ENCODE measurements around the gene SLC44A1. TPM values are rescaled to one million over a fixed set of nuclear protein-coding genes. Genes with fewer than 3 reads are reported as not detected.

SLC44A1 gene
- polyA plus RNA-seq, 1 experiment, result 6.6 TPM

DNA sequence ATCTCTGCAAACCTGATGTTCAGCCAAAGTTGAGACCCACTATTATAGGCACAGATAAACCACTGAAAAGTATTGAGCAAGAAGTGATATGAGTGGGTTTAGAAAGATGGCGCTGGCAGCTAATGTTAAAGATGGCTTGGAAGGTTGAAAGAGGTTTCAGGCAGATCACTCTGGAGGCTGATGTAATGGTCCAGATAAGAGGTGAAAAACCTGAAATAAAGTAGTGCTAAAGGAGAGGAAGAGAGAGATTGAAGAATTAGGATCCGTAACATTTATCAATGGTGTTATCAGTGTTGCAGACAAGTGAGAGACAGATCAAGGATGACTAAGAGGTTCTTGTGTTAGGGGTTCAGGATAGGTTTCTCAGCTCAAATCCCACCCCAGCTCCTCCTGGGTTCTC lies 58.3 kb downstream of the SLC44A1 start:
- ChIA-PET POLR2A (no interaction called here), CTCF (no interaction called here)
- H3K27me3 ChIP-seq (ENCODE audit: control insufficient read depth, insufficient read depth, low read length), result no peaks in the 10 kb centered on the region
- no peak overlapping the region for H3K4me3 ChIP-seq (ENCODE audit: low read depth, low read length)
- TF ChIP-seq, protein P1, sequence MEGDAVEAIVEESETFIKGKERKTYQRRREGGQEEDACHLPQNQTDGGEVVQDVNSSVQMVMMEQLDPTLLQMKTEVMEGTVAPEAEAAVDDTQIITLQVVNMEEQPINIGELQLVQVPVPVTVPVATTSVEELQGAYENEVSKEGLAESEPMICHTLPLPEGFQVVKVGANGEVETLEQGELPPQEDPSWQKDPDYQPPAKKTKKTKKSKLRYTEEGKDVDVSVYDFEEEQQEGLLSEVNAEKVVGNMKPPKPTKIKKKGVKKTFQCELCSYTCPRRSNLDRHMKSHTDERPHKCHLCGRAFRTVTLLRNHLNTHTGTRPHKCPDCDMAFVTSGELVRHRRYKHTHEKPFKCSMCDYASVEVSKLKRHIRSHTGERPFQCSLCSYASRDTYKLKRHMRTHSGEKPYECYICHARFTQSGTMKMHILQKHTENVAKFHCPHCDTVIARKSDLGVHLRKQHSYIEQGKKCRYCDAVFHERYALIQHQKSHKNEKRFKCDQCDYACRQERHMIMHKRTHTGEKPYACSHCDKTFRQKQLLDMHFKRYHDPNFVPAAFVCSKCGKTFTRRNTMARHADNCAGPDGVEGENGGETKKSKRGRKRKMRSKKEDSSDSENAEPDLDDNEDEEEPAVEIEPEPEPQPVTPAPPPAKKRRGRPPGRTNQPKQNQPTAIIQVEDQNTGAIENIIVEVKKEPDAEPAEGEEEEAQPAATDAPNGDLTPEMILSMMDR (IDR thresholded peaks at IDR 0.05; ENCODE audit: insufficient read depth, low read depth, low read length), result no peak
- no peaks in the 10 kb centered on the region; the same call in 1 of the 2 replicates for H3K36me3 ChIP-seq (ENCODE audit: control insufficient read depth, insufficient read depth, low read length)
- DNase-seq (ENCODE audit: low read depth), result no peak

DNA sequence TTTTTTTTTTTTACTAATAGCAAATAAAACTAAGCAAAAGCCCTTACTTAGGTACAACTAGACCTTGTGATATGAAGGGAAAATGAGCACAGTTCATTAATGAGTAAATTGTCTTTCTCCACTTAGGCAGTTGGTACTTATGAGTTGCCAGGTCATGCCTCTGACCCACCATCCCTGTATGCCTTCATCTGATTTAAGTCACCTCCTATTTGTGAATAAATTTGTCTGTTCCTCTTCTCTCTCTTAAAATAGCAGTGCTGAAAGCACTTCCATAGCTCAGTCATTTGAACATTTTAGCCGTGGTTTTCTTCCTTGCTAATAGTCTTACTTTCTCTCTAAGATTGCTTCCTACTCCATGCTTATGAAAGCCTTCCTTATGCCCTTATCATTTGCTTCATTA lies 61.4 kb downstream of the SLC44A1 start:
- Histone ChIP-seq H3K27me3 (ENCODE audit: control insufficient read depth, insufficient read depth, low read length) (no peaks in the 10 kb centered on the region), H3K4me3 (ENCODE audit: low read depth, low read length) (no peak overlapping the region), H3K36me3 (ENCODE audit: control insufficient read depth, insufficient read depth, low read length) (no peaks in the 10 kb centered on the region; the same call in 1 of the 2 replicates)
- TF ChIP-seq, protein P1 (IDR thresholded peaks at IDR 0.05; ENCODE audit: insufficient read depth, low read depth, low read length), result no peak
- DNase-seq (ENCODE audit: low read depth), result no peak
- POLR2A ChIA-PET, result no interaction called here
- CTCF ChIA-PET, result interaction anchor here (1.7 kb wide), 1 partner anchor 11 kb away, joined by 3 read pairs; no protein-coding TSS in a partner anchor

DNA sequence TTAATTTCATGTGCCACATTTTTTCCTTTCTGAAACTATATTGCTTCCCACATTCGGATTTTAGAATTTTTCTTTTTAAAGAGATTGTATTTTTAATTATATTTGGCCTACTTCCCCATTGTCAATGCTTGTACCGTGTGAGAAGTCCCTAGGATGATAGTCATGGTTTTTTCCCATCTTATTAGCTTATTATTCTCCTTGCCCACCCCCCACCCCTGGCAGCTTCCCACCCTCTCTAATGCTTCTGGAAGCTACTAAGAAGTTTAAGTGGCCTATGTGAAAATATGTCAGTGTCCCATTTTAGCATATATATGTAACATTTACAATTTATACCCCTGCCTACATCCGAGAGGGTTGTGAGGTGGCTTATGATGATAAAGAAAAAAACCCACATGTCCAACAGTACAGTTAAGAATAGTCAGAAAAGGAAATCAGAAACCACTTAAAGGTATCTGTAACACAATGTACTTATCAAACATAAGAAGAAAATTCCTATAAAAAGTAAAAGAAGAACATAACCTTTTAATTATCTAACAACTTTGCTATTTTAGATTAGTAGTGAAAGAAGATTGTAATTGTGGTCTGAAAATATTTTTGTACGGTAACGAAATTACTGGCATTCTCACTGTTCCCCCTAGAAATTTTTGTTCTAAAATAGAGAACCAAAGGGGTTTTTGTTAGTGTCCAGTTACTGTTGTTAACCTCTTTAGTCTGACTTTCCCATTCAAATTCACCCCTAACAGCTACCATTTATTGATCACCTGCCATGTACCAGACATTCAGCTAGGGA lies 62.1 kb downstream of the SLC44A1 start:
- H3K27me3 ChIP-seq (ENCODE audit: control insufficient read depth, insufficient read depth, low read length), result no peaks in the 10 kb centered on the region
- TF ChIP-seq, protein P1 (IDR thresholded peaks at IDR 0.05; ENCODE audit: insufficient read depth, low read depth, low read length), result no peak
- CTCF ChIA-PET, result interaction anchor here (1.7 kb wide), 1 partner anchor 10 kb away, joined by 3 read pairs; no protein-coding TSS in a partner anchor
- no peaks in the 10 kb centered on the region; the same call in 1 of the 2 replicates for H3K36me3 ChIP-seq (ENCODE audit: control insufficient read depth, insufficient read depth, low read length)
- POLR2A ChIA-PET, result no interaction called here
- DNase-seq (ENCODE audit: low read depth), result no peak
- no peak overlapping the region for H3K4me3 ChIP-seq (ENCODE audit: low read depth, low read length)

DNA sequence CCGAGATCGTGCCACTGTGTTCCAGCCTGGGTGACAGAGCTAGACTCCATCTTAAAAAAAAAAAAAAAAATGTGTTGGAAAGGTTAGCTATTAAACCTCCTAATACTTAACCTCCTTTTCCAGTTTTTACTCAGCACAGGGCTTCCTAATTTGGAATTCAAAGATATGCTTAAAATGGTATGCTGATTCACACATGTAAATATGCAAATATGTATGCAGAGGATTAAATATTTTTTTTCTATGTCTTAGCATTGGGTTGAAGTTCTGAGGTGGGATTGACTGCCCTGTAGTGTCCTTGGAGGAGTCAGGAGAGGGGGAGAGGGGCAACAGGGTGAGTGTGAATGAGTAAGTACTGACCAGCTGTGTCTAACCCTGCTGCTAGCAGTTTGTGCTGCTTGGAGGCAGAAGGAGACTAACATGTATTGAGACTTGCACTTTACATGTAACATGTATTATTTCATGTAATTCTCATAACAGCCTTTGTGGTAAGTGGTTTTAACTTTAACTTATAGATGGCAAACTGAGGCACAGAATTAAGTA lies 63.2 kb downstream of the SLC44A1 start:
- H3K36me3 ChIP-seq (ENCODE audit: control insufficient read depth, insufficient read depth, low read length), result no peaks in the 10 kb centered on the region; the same call in 1 of the 2 replicates
- no peak for DNase-seq (ENCODE audit: low read depth)
- POLR2A ChIA-PET, result no interaction called here
- no peaks in the 10 kb centered on the region for H3K27me3 ChIP-seq (ENCODE audit: control insufficient read depth, insufficient read depth, low read length)
- TF ChIP-seq, protein P1 (IDR thresholded peaks at IDR 0.05; ENCODE audit: insufficient read depth, low read depth, low read length), result no peak
- H3K4me3 ChIP-seq (ENCODE audit: low read depth, low read length), result no peak overlapping the region
- CTCF ChIA-PET, result interaction anchor here (1.7 kb wide), 1 partner anchor 9 kb away, joined by 3 read pairs; no protein-coding TSS in a partner anchor
